CD14-positive monocyte (primary cell): Measurements from ENCODE around the gene GPR156. TPM values are rescaled to one million over a fixed set of nuclear protein-coding genes. Genes with fewer than 3 reads are reported as not detected.
A peak's percentile ranks its signal among the peaks of the same experiment; 100 is the strongest.

Source experiments
- DNase-seq, 3 donors: peaks; one replicate each; pipeline ENCODE4 v3.0.0-alpha.2; 2011 to 2022
- H2AFZ ChIP-seq: 2 replicates; pipeline ENCODE4 v1.6.0; 2012; ENCODE audit warnings: mild to moderate bottlenecking, low read depth, low read length, inconsistent platforms; ENCODE audit not compliant: insufficient read depth, poor library complexity, severe bottlenecking
- H3K27ac ChIP-seq, 2 donors: 1 replicate in 1 of 2; 2 replicates in 1 of 2; pipeline ENCODE4 v1.5.1; 2012 to 2013; ENCODE audit warnings: low read length in 2 of 2, control low read depth in 1 of 2, inconsistent platforms in 1 of 2, low read depth in 1 of 2, mild to moderate bottlenecking in 1 of 2
- H3K27me3 ChIP-seq, 2 donors: one replicate each; pipeline versions ENCODE4 v1.6.0 to v1.6.1; 2011 to 2013; ENCODE audit warnings: low read length in 2 of 2; ENCODE audit not compliant: control insufficient read depth in 2 of 2, insufficient read depth in 2 of 2
- H3K36me3 ChIP-seq, 2 donors: replicated peaks in 1 of 2; 1 replicate in 1 of 2; 2 replicates in 1 of 2; pipeline versions ENCODE4 v1.5.1 to v1.6.1; 2012 to 2013; ENCODE audit warnings: low read length in 2 of 2, control low read depth in 1 of 2, inconsistent platforms in 1 of 2, mild to moderate bottlenecking in 1 of 2; ENCODE audit not compliant: insufficient read depth in 2 of 2, control insufficient read depth in 1 of 2
- H3K4me1 ChIP-seq, 2 donors: 1 replicate in 1 of 2; 2 replicates in 1 of 2; pipeline versions ENCODE4 v1.5.1 to v1.6.1; 2012 to 2013; ENCODE audit warnings: low read length in 2 of 2, control low read depth in 1 of 2, inconsistent platforms in 1 of 2, mild to moderate bottlenecking in 1 of 2, moderate library complexity in 1 of 2; ENCODE audit not compliant: insufficient read depth in 2 of 2, control insufficient read depth in 1 of 2
- H3K4me2 ChIP-seq: replicated peaks from 2 replicates; pipeline ENCODE3; 2012; ENCODE audit warnings: low read length, moderate library complexity, mild to moderate bottlenecking; ENCODE audit not compliant: poor library complexity, severe bottlenecking; ENCODE audit errors: extremely low read depth
- H3K4me3 ChIP-seq, 3 experiments: fragments of 200-600 bp in 1 of 3; sonication (generic) in 1 of 3; replicated peaks in 1 of 3; 1 replicate in 2 of 3; 2 replicates in 1 of 3; pipeline ENCODE4 v1.5.1; 2011 to 2013; ENCODE audit warnings: low read length in 3 of 3, mild to moderate bottlenecking in 3 of 3, control low read depth in 2 of 3, low read depth in 2 of 3, inconsistent platforms in 1 of 3, moderate library complexity in 1 of 3
- H3K79me2 ChIP-seq: 2 replicates; pipeline ENCODE4 v1.6.0; 2012; ENCODE audit warnings: mild to moderate bottlenecking, control low read depth, inconsistent platforms, low read length, moderate library complexity; ENCODE audit not compliant: insufficient read depth
- H3K9ac ChIP-seq: 2 replicates; pipeline ENCODE4 v1.6.0; 2017; ENCODE audit warnings: low read length, mild to moderate bottlenecking; ENCODE audit not compliant: insufficient read depth, poor library complexity, severe bottlenecking
- H3K9me3 ChIP-seq, 2 donors: replicated peaks in 1 of 2; 1 replicate in 1 of 2; 2 replicates in 1 of 2; pipeline versions ENCODE4 v1.5.1 to v1.6.1; 2012 to 2013; ENCODE audit warnings: low read length in 2 of 2, control low read depth in 1 of 2; ENCODE audit not compliant: control insufficient read depth in 1 of 2, insufficient read depth in 1 of 2
- H4K20me1 ChIP-seq: 2 replicates; pipeline ENCODE4 v1.6.0; 2012; ENCODE audit warnings: mild to moderate bottlenecking, low read length, control low read depth, moderate library complexity; ENCODE audit not compliant: insufficient read depth
- H3K27ac Mint-ChIP-seq, 7 donors: one replicate each; pipeline ENCODE4 v1.8.0; 2020; ENCODE audit warnings: mild to moderate bottlenecking in 7 of 7, mixed read lengths in 7 of 7, moderate library complexity in 6 of 7, inconsistent platforms in 2 of 7
- H3K27me3 Mint-ChIP-seq, 3 donors: one replicate each; pipeline ENCODE4 v1.8.0; 2021 to 2022; ENCODE audit warnings: low read depth in 3 of 3, mild to moderate bottlenecking in 3 of 3, mixed read lengths in 3 of 3, moderate library complexity in 3 of 3, inconsistent platforms in 1 of 3
- H3K36me3 Mint-ChIP-seq, 2 donors: one replicate each; pipeline ENCODE4 v1.8.0; 2020; ENCODE audit warnings: mixed read lengths in 2 of 2, inconsistent platforms in 1 of 2, mild to moderate bottlenecking in 1 of 2
- H3K4me1 Mint-ChIP-seq: one replicate; pipeline ENCODE4 v1.8.0; 2020; ENCODE audit warnings: mild to moderate bottlenecking, mixed read lengths
- H3K4me3 Mint-ChIP-seq, 2 donors: one replicate each; pipeline ENCODE4 v1.8.0; 2020; ENCODE audit warnings: mild to moderate bottlenecking in 2 of 2, mixed read lengths in 2 of 2, moderate library complexity in 1 of 2
- H3K9me3 Mint-ChIP-seq, 7 donors: one replicate each; pipeline ENCODE4 v1.8.0; 2020 to 2022; ENCODE audit warnings: mixed read lengths in 7 of 7, mild to moderate bottlenecking in 6 of 7, moderate library complexity in 6 of 7, inconsistent platforms in 2 of 7
- CTCF ChIP-seq: fragments of 200-600 bp; IDR thresholded peaks from one replicate; pipeline ENCODE4 v1.8.0; 2022; ENCODE audit warnings: antibody characterized with exemption, mild to moderate bottlenecking
- WGBS: methylation state at CpG from one replicate; pipeline ENCODE4 v1.1.5; 2013; ENCODE audit warnings: missing lambda C conversion rate; ENCODE audit not compliant: insufficient coverage; 5-methylcytosine and 5-hydroxymethylcytosine counted together
- intact Hi-C, 2 donors: fragments of 100-400 bp; cut with micrococcal nuclease; formaldehyde crosslinking; loops; one replicate each; pipeline versions ENCODE4 v1.15.0 to v1.15.1; 2023
- polyA plus RNA-seq, 3 donors: library from polyadenylated mRNA; depleted of rRNA in 1 of 3; unstranded in 2 of 3; stranded (reverse) in 1 of 3; fragments of 300-500 nt in 2 of 3; fragments of >200 nt in 1 of 3; fragmentation: Illumina TruSeq in 2 of 3; gene quantifications; 1 replicate in 2 of 3; 2 replicates in 1 of 3; pipeline ENCODE4 v1.2.3, GENCODE V29; 2012 to 2021

Gene GPR156
- polyA plus RNA-seq, 3 donors, result not detected

- no peaks in the 10 kb centered on the region for H4K20me1 ChIP-seq
- TF ChIP-seq CTCF, result no peak
- no peak overlapping the region for H3K4me3 ChIP-seq
- no peaks in the 10 kb centered on the region for H3K79me2 ChIP-seq
- H2AFZ ChIP-seq, result peak overlapping the region; percentile 38
- WGBS, result 61% methylated on average over 3 of the region's 3 CpGs
- Mint-ChIP-seq H3K36me3 (no peaks in the 10 kb centered on the region), H3K27me3 (no peaks in the 10 kb centered on the region), H3K27ac (no peak overlapping the region), H3K4me3 (no peak overlapping the region), H3K9me3 (no peaks in the 10 kb centered on the region), H3K4me1 (peaks cover 26% of the 10 kb centered on the region)
- H3K4me1 ChIP-seq, result peaks cover 25 to 30% of the 10 kb centered on the region in 2 donors
- intact Hi-C loops, result no loop called here
- no peak overlapping the region for H3K4me2 ChIP-seq
- no peak overlapping the region for H3K9ac ChIP-seq
- no peaks in the 10 kb centered on the region for H3K9me3 ChIP-seq
- no peaks in the 10 kb centered on the region for H3K36me3 ChIP-seq
- H3K27ac ChIP-seq, result no peak overlapping the region
- no peak for DNase-seq
- H3K27me3 ChIP-seq, result no peaks in the 10 kb centered on the region
These were observed 86.6 kb downstream of the GPR156 start for GRCh38 chr3:120198305-120198878.

GRCh38 chr3:120196812-120197211, 88.2 kb downstream of the GPR156 start:
- TF ChIP-seq CTCF, result no peak
- no peaks in the 10 kb centered on the region for H3K9me3 ChIP-seq
- H2AFZ ChIP-seq, result no peak overlapping the region
- no peaks in the 10 kb centered on the region for H3K79me2 ChIP-seq
- no peaks in the 10 kb centered on the region for H4K20me1 ChIP-seq
- Mint-ChIP-seq H3K4me3 (no peak overlapping the region), H3K9me3 (no peaks in the 10 kb centered on the region), H3K27ac (no peak overlapping the region), H3K36me3 (no peaks in the 10 kb centered on the region), H3K4me1 (peaks cover 11% of the 10 kb centered on the region), H3K27me3 (peaks cover 0 to 1% (median 0%) of the 10 kb centered on the region in 3 donors)
- H3K4me3 ChIP-seq, result no peak overlapping the region
- H3K4me2 ChIP-seq, result no peak overlapping the region
- peaks cover 11 to 15% of the 10 kb centered on the region in 2 donors for H3K4me1 ChIP-seq
- intact Hi-C loops, result no loop called here
- DNase-seq, result no peak
- WGBS, result no CpG with 5 or more reads among the region's 2 CpGs
- no peaks in the 10 kb centered on the region for H3K36me3 ChIP-seq
- H3K27me3 ChIP-seq, result no peaks in the 10 kb centered on the region
- H3K9ac ChIP-seq, result no peak overlapping the region
- no peak overlapping the region for H3K27ac ChIP-seq
